ENCODE data around the gene SUPT16H. TPM values are rescaled to one million over a fixed set of nuclear protein-coding genes. Genes with fewer than 3 reads are reported as not detected.

Gene SUPT16H
- total and polyA plus RNA-seq, 11 donors, result 19.5 to 42.3 (median 29.6) TPM

- Histone ChIP-seq H3K4me1 (no peaks in the 10 kb centered on the region), H3K9me3 (no peaks in the 10 kb centered on the region), H3K27ac (no peak overlapping the region), H3K36me3 (peaks cover 0 to 100% (median 100%) of the 10 kb centered on the region in 9 donors), H3K27me3 (no peaks in the 10 kb centered on the region), H3K4me3 (no peak overlapping the region)
- intact Hi-C loops (cut with DNase I), result loop anchor here in 1 of 10 donors (5.0 kb wide), 1 partner anchor 38 kb away; no protein-coding TSS in a partner anchor
- WGBS, 4 donors, result 0 to 27% (median 0%) methylated on average over 1 of the region's 1 CpG
- no peak for TF ChIP-seq CTCF (IDR thresholded peaks at IDR 0.05)
- TF ChIP-seq POLR2A (IDR thresholded peaks at IDR 0.05), result no peak
- no peak for DNase-seq
- no peak for ATAC-seq
Measured at GRCh38 chr14:21395450-21395849, 11.6 kb upstream of the SUPT16H start.

DNA sequence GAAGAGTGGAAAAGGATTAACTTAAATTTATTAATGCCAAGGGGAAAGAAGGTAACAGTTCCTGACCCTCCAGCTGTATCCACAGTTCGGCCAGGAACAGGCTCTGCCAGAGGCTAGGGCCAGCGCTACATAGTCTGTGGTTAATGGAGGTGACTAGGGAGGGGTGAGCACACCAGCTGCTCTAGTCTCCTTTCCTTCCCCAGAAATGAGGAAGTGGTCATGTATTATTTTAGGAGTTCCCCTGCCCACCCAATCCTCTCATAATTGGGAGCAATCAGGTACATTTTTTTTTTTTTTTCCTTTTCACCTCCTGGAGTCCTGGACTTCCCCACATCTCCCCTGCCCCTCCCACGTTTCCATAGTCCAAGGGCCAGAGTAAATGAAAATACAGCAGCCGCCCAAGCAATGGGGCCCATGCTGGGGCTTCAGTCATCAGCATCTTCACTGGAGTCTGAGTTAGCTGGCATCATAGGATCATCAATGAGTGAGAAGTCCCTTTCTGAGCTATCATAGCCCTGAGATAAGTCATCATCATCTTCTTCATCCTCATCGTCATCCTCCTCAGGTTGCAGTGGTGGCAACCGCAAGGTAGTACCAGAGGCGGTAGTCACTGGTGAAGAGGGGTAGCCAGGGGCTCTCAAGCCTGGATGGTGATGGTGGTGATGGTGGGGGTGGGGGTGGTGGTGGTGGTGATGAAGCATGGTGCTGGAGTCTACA, 1.5 kb upstream of the SUPT16H start:
- Histone ChIP-seq H3K4me1 (peaks cover 0 to 38% (median 24%) of the 10 kb centered on the region in 12 donors), H3K27me3 (no peaks in the 10 kb centered on the region), H3K36me3 (peaks cover 0 to 54% (median 44%) of the 10 kb centered on the region in 9 donors), H3K4me3 (peak overlapping the region in 2 of 12 donors; percentile 73 to 84), H3K27ac (peak overlapping the region in 7 of 12 donors; percentile 88 to 96 (median 91)), H3K9me3 (no peaks in the 10 kb centered on the region)
- intact Hi-C loops (cut with DNase I), result loop anchor here in 9 of 10 donors (2.0 to 10.0 kb wide), 8 partner anchors 117 to 701 kb away; partner anchors contain the start of genes HNRNPC (in 5 of the 9), ANG (in 1 of the 9), RNASE4 (in 1 of the 9) and TMEM253 (in 1 of the 9)
- WGBS, 4 donors, result 89 to 92% (median 90%) methylated on average over 7 of the region's 7 CpGs
- TF ChIP-seq POLR2A (IDR thresholded peaks at IDR 0.05) (no peak), CTCF (IDR thresholded peaks at IDR 0.05) (no peak)
- ATAC-seq (no peak), DNase-seq (no peak)

DNA sequence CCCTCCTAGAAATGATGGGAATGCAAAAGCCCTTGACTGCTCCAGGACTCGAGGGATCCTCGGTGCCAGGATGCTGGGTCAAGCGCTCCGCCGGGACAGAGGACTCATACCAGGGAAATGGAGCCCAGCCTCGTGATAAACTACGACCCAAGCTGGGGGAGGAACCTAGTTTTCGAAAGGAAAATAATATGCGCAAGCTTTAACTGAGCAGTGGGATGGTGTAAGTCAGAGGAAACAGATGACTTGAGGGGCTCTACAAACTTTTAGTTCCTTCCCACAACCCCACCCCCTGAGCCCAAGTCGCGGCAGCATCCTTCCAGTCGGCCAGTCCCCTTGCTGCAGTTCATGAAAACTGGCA, 654 bp upstream of the SUPT16H start:
- Histone ChIP-seq H3K4me3 (peak overlapping the region; percentile 63 to 97 (median 71)), H3K27me3 (no peaks in the 10 kb centered on the region), H3K36me3 (peaks cover 0 to 45% (median 35%) of the 10 kb centered on the region in 9 donors), H3K27ac (peak overlapping the region; percentile 29 to 97 (median 90)), H3K9me3 (no peaks in the 10 kb centered on the region), H3K4me1 (peaks cover 0 to 46% (median 29%) of the 10 kb centered on the region in 12 donors)
- no peak for ATAC-seq
- 1 to 2% (median 1%) methylated on average over 12 of the region's 12 CpGs for WGBS, 4 donors
- intact Hi-C loops (cut with DNase I), result loop anchor here in 8 of 10 donors (1.0 to 10.0 kb wide), 11 partner anchors 72 to 700 kb away; partner anchors contain the start of genes HNRNPC (in 5 of the 8), ANG (in 1 of the 8), CHD8 (in 1 of the 8) and RAB2B (in 1 of the 8)
- TF ChIP-seq POLR2A (IDR thresholded peaks at IDR 0.05), result no peak
- no peak for TF ChIP-seq CTCF (IDR thresholded peaks at IDR 0.05)
- DNase-seq, result no peak
